HG03135 (cell line): ENCODE results near the gene KCND3.
"Not testable (repeated sequence)": the region's sequence is repeated elsewhere in the genome, so short reads cannot be mapped to it uniquely, and the experiment has no call there.

Experiments used
- ATAC-seq: cut with Tn5 transposase; IDR thresholded peaks from one replicate; pipeline ENCODE4 v1.9.1; 2021; ENCODE audit warnings: mild to moderate bottlenecking, moderate library complexity; ENCODE audit not compliant: unreplicated experiment

KCND3 gene

GRCh38 chr1:111818546-111818945 lies 170.9 kb downstream of the KCND3 start:
- ATAC-seq, result no peak

DNA sequence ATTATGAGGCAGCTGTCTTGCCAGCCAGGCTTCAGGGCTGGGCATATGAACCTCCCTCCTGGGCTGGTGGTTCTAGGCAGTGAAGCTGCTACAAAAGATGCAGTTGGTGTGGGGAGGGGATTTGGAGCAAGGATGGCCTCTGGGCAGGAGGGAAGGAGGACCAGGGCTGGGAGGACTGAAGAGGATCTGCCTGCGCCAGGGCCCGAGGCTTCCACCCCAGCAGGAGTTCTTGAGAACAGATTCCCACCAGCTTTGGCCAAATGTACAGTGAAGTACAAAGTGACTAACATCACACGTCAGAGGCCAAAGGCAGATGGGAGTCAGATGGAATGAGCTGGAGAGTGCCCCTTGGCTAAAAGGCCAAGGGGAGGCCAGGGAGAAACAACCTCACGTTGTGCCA lies 171.4 kb downstream of the KCND3 start:
- no peak for ATAC-seq

GRCh38 chr1:111814642-111815041 lies 174.8 kb downstream of the KCND3 start:
- no peak for ATAC-seq

DNA sequence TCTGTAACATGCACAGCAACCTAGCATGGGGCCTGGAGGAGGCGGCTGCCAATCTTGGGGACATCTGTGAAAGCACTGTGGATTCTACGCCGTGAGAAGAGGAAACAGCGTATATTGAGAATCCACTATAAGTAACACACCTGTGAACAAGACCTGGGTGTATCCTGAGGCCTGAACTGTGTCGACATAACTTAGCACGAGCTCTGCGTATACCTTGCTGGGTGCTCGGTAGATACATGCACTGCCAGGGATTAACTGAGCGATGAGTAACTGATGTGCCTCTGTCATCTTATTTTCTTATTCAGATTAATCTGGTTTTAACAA lies 175.2 kb downstream of the KCND3 start:
- no peak for ATAC-seq

- ATAC-seq, result no peak
Observed at GRCh38 chr1:111813440-111814304, 175.8 kb downstream of the KCND3 start.

- no peak for ATAC-seq
Observed at GRCh38 chr1:111812306-111812705, 177.2 kb downstream of the KCND3 start.

DNA sequence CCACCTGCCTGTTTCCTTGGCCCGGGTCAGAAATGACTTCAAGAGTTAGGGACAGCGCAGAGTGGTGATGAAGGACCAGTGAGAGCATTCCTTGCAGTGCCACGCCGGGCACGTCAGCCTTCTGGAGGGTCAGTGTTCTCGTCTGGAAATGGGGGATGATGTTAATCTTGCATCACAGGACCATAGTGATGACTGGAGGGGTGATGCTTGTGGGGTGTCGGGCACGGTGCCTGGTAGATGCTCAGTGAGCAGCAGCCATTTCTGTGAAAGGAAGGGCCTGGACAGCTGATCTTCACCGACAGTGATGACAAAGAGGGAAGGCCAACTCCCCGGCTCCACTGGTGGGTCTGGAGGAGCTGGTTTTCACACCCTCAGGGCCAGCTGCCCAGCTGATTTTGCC lies 177.6 kb downstream of the KCND3 start:
- no peak for ATAC-seq

GRCh38 chr1:111805251-111805650 lies 184.2 kb downstream of the KCND3 start:
- no peak for ATAC-seq

- ATAC-seq, result no peak
Observed at GRCh38 chr1:111804776-111805175, 184.7 kb downstream of the KCND3 start.

GRCh38 chr1:111803951-111804350 lies 185.5 kb downstream of the KCND3 start:
- ATAC-seq, result no peak

GRCh38 chr1:111802984-111803383 lies 186.5 kb downstream of the KCND3 start:
- ATAC-seq, result no peak

DNA sequence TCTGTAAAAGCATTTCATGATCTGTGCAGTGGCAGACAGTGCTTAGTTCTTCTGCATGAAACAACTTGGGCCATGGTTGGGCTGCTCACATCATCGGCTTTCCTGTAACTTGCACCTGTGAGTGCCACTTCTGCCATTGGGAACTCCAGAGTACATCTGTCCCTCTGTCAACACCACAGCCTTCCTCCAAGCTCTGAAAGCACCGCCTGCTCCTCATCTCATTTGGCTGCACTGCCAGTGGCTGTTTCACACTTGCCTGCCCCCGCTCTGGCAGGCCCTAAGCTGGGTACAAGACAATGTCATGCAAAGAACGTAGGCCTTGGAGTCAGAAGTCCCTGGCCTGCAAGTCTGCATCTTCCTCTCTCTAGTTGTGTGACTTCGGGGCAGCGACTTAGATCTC lies 187.4 kb downstream of the KCND3 start:
- ATAC-seq, result no peak

- no peak for ATAC-seq
Observed at GRCh38 chr1:111801071-111801850, 188.2 kb downstream of the KCND3 start.

DNA sequence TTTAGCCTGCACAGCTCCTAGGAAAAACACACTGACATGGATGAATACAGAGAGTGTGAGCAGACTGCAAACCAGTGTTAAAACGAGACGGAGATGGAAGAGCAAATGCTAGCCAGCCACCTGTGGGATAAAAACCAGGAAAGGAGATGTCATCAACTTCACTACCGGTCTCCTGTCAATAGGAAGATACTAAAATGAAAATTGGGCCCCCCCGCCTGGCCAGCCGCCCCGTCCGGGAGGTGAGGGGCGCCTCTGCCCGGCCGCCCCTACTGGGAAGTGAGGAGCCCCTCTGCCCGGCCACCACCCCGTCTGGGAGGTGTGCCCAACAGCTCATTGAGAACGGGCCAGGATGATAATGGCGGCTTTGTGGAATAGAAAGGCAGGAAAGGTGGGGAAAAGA lies 189.7 kb downstream of the KCND3 start:
- not testable (repeated sequence) for ATAC-seq

DNA sequence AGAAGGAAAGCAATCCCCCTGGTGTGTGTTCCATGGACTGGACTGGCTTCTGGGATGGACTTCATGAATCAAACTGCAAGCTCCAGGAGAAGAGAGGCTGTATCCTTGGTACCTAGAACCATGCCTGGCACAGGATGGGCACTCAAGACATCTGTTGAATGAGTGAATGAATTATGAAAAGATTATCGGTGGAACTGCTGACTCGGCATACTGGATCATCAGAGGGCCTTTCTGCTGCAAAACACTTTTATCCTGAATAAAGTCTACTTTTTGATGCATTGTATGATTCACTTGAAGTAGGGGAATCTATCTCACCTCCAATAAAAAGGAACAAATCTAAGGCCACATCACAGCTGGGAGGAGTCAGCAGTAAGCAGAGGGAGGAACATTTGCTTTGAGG lies 190.9 kb downstream of the KCND3 start:
- no peak for ATAC-seq

- ATAC-seq, result no peak
Observed at GRCh38 chr1:111795401-111795800, 194.1 kb downstream of the KCND3 start.

DNA sequence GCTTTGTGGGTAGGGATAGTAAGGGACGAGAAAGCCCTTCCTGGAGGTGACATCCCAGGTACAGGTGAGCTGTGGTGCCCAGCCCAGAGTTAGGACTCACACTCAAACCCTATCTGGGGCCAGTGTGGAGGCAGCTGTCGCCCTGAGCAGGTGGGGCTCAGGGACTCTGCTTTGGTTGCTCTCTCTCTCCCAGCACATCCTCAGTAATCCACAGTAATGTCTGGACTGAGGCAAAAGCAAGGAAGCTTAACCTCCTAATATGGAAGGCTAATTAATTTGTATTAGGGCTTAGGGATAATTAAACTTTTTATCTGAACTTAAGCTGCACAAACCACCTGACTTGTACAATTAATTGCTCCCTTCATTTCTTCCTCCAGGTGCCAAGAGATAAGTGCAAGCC lies 195.5 kb downstream of the KCND3 start:
- no peak for ATAC-seq

DNA sequence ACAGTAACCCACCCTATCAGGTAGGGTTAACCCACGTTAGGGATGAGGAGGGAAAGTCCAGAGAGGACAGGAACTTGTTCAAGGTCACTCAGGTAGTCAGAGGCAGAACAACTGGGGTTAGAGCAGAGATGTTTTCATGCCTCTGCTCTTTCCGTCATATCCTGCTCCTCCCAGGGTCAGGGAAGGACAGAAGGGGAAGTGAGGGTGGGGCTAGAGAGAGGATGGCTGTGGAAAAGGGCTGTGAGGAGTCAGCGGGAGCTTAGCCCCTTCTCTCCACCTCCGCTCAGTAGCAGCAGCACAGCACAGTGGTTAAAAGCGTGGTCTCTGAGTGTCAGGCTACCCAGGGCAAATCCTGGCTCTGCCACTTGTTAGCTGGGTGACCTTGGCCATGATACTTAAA lies 197.2 kb downstream of the KCND3 start:
- no peak for ATAC-seq

DNA sequence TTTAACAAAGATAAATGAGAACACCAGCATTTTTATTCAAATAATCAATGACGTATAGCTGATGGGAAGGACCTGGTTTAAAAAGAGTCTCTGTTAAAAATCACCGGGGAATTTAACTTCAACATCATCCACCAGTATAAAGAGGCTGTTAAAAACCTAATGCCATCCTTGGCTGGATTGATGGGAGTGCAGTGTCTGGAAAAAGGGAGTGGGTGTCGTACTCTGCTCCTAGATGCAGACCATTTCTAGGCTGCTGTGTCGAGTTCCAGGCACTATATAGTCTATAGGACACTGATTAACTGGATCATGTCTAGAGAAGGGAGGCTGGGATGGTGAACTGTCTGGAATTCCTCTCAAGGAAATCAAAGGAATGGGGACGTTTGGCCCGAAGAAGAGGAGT lies 197.7 kb downstream of the KCND3 start:
- no peak for ATAC-seq

GRCh38 chr1:111789666-111790316 lies 199.7 kb downstream of the KCND3 start:
- no peak for ATAC-seq

DNA sequence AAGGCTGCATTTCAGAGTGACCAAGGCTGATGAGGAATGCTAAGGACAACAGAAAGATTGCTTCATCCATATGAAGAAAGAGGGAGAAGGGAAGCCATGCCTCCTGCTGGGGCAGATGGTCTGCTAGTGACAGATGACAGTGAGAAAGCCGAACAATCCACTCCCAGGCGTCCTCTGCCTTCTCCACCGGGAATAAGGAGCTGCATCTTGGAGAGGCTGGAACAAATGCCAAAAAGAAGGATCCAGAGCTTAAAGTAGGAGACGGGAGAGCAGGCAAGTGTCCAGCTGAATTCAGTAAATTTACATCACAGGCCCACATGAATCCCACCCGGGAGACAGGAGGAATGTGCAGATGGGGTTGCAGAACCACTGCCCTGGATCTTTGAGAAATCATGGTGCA lies 200.3 kb downstream of the KCND3 start:
- no peak for ATAC-seq

DNA sequence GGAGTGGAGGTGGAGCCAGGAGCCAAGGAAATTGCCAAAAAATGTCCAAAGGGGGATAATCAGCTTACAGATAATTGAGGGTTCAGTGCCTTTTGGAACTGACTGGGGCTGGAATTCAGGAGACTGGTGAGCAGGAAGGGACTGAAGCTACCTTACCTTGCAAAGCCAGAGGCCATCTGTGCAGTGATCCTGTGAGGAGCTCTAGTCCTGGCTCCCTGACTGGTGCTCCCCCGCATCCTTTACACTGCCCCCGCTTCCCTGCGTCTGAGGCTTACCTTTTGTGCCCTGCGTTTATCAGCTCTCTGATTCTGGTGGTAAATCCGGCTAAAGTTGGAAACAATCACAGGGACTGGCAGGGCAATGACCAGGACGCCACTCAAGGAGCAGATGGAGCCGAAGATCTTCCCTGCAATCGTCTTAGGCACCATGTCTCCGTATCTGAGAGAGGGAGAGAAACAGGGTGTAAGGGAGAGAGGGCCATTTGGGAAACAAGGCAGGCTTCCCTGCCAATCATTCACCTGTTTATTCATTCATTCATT lies 202.7 kb downstream of the KCND3 start:
- ATAC-seq, result no peak
